GM21515 (cell line): Measurements from ENCODE around the gene GNLY.
A peak's percentile ranks its signal among the peaks of the same experiment; 100 is the strongest.

Experiments used
- ATAC-seq: cut with Tn5 transposase; IDR thresholded peaks from one replicate; pipeline ENCODE4 v1.9.1; 2021; ENCODE audit not compliant: unreplicated experiment

The GNLY gene

DNA sequence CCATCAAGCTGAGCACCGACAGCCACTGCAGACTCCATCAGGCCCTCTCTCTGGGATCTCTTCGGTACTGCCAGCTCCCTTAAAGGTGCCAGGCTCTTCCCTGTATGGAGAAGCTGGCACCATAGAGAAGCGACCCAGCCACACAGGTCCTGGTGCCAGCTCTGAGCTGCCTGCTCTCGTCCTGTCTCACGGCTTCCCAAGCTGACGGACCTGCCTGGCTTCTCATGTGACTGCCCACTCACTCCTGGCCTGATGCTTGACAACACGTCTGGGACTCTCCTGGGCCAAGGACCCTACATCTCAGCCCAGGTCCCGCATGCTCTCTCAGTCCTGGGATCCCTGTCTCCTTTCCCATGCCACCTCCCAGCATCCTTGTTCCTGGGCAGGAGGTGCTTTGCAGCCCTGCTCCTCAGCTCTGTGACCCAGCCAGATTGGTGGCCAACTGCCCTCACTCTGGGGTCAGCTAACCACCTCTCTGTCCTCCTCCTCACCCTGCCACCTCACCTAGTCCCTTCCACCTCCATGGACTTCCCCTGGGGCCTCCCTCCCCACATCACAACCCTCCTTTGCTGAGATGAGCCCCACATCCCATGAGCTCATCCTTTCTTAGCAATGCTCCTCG, 47.2 kb downstream of the GNLY start:
- ATAC-seq, result no peak

DNA sequence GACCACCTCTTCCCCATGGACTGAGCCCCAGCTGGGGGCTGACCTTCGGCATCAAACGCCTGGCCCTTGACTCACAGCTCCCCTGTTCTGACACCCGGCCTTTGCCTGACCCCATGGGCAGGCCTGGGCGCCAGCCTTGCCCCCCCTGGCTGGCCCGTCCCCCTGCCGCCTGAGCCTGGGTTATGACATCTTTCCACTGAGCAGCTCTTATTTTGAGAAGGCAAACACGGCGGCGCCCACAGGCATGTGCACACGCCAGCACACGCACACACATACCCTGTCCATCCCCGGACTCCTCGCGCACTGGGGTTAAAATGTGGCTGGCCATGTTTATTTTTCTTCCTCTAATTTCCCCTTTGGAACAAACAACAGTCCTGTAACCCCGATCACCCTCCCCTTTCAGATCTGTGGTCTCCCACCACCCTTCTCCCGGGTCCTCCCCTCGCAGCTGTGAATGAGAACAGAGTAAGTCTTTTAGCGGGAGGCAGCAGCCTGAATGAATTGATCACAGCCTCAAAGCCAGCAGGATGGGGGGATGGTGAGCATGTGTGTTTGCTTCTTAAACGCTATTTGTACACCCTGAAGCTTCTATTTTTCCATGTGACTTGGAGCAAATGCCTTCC, 47.8 kb downstream of the GNLY start:
- no peak for ATAC-seq

DNA sequence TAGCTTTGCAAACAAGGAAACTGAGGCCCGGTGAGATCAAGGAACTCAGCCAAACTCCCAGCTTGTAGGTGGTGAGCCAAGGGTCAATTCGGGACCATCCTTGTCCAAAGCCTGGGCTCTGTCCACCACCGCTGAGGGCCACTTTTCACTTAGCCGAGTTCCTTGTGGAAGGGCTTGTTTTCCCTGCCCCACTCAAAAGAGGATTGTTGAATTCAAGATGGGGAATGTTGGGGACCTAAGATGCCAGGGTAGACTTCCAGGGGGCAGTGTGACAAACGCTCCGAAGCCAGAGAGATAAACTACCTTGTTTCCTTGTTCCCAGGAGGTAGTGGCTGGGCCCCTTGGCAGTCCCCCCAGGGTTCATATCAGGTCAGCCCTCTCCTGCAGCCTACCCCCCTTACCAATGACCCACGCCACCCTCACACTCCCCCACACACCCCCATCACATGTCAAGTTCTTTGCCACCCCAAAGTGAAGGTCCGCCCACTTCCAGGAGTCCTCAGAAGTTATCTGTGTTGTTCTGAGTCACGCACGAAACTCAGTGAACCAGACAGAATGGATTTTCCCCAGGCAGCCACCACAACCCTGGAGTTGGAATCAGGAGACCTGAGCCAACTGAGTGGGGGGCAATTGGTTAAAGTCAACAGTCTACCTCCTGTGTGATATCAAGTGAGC, 49.3 kb downstream of the GNLY start:
- ATAC-seq, result no peak

DNA sequence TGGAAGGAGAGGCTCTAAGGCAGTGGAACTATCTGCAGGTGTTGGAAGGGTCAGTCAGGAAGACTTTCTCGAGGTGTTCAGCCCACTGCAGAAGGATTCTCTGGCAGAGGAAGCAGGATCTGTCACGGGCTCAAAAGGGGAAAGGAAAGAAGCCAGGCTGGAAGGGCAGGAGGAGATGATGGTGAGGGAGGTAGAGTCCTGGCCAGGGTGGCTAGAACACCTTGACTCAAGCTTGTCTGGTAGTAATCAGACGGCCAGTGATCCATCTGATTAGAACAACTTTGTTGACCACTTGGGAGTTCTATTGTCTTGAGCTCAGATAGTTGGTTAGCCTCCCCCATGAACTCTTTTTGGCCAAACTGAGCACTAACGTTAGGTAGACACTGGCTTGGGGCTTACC, 49.9 kb downstream of the GNLY start:
- no peak for ATAC-seq

DNA sequence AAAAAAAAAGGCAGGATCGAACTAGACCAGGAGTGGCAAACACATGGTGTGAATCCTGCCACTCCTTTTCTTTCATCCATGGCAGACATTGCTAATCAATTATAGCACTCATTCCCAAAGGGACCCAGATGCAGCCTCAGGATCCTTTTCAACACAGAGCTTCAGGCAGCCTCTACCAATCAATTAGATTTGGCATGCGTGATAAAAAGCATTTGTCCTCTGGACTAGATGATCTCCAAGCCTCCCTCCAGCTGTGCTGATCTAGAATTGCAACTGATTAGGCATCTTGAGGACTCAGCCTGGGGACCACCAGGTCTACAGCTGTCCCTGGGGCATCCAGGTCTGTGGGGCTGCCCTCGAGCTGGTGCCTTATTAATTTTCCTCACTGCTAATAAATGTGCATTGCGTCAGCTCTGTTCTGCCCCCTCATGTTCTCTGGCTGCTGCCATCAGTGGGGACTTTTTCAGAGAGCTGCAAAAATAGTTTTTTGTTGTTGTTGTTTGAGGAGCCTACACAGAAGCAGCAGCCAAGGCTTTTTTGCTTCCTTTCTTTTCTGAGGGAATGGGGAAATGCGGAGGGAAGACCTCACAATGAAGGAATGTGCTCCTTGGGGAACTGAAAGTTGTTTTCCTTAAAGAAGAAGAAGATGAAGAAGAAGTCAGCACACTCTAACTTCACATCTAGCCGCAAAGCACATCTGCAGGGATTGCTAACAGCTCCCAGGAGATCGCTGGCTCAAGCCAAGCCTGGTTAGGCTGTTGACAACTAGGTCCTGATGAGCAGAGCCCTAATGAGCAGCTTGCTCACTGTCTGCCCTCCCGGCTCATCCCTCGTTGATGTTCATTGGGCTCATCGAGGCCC, 50.8 kb downstream of the GNLY start:
- ATAC-seq, result no peak

DNA sequence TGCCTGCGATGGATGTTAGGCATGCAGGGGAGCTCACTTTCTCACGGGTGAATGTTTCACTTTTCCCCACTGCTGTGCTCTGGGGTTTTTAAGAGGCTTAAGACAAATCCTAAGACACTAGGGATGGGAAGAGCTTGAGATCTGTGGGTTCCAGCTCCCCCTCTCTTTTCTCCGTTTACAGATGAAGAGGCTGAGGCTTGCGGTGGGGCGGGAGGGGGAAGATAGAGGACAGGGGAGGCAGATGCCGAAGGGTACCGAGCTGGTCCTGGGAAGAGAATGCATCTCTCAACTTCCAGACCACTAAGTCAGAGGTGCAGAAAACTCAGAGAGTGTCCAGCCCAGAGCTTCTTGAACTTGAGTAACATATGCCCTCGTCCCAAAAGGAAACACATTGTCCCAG, 51.5 kb downstream of the GNLY start:
- no peak for ATAC-seq

DNA sequence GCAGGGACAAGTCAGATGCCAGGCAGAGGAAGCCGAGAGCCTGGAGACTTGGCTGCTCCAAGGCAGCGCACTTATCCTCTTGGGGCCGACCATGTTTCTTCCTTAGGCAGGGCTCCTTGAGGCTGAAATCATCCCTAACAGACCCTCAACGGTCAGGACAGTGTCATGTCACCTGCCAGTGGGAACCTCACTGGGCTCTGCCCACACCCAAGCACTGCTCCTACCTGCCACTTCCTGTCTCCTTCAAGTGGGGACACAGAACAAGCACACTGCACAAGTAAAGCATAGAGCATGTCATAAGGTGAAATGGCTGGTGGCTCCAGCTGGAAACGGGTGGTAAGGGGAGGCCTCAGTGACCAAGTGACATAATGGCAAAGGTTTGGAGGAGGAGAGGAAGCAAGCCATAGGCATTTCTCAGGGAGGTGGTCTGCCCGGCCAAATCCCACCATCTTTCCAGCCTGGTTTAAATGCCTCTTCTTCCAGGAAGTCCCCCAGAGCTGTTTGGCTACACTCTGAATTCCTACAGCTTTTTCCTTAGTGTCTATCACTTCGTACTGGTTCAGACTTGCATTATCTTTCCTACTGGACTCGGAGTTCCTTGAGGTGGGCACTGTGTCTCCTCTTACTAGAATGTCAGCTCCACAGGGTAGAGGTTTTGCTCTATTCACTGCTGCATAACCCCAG, 52.3 kb downstream of the GNLY start:
- no peak for ATAC-seq

DNA sequence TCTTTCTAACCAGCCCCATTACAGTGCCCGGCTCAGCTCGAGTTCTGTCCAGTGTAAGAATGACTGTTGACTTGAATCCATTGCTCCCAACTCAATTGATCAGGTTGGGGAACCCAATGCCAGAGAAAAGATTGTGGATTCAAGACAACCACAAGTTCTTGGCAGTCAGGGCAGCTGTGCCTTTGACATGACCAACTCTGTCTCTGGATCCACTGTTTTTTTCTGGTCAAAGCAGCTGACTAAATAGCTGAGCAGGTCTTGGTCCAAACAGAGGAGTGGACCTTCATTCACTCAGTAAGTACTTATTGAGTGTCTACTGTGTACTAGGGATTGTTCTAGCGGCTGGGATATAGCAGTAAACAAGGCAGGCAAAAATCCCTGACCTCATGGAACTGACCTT, 53.3 kb downstream of the GNLY start:
- ATAC-seq, result no peak

DNA sequence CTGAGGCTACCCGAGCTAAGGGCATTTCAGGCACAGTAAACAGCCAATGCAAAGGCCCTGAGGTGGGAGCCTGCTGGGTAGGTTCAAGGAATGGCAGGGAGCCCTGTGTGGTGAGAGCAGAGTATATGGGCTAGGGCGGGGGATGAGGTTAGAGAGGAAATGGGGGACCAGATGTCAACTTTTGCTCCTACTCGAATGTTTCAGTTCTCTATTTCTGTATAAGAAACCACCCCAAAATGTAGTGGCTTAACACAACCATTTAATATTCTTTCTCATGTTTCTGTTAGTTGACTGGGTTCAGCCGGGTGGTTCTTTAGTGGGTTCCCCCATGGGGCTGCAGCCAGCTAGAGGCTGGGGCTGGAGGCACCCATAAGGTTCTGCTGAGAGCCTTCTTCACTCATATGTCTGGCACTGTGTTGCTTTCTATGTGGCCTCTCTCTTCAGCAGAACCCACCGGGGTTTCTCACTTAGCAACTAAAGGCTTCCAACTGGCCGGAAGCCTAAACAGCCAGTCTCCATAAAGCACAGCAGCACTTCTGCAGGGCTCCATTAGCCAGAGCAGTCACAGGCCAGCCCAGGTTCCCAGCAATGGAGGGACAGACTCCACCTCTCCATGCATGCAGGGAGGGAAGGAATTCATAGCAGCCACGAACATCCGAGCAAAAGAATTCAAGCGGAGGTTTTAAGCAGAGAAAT, 54.0 kb downstream of the GNLY start:
- ATAC-seq, result peak; percentile 71
